ENCODE results near the gene ERC2.

ERC2 gene

GRCh38 chr3:55790596-55791350 lies 677.5 kb downstream of the ERC2 start:
- no peak overlapping the region for H3K4me3 ChIP-seq (ENCODE audit: low read depth, low read length)
- H3K9ac ChIP-seq (ENCODE audit: low read depth, low read length) = no peak overlapping the region
- H3K36me3 ChIP-seq (ENCODE audit: control insufficient read depth, insufficient read depth, low read length) = no peaks in the 10 kb centered on the region
- H3K9me3 ChIP-seq (ENCODE audit: control insufficient read depth, insufficient read depth, low read length) = no peaks in the 10 kb centered on the region
- no peak overlapping the region for H3K27ac ChIP-seq (ENCODE audit: low read depth, low read length)
- H3K27me3 ChIP-seq (ENCODE audit: control insufficient read depth, insufficient read depth, low read length) = no peaks in the 10 kb centered on the region
- no peaks in the 10 kb centered on the region for H3K4me1 ChIP-seq (ENCODE audit: control insufficient read depth, insufficient read depth, low read length)

- Histone ChIP-seq H3K9me3 (ENCODE audit: control insufficient read depth, insufficient read depth, low read length) (no peaks in the 10 kb centered on the region), H3K27ac (ENCODE audit: low read depth, low read length) (no peak overlapping the region), H3K4me1 (ENCODE audit: control insufficient read depth, insufficient read depth, low read length) (no peaks in the 10 kb centered on the region), H3K27me3 (ENCODE audit: control insufficient read depth, insufficient read depth, low read length) (no peaks in the 10 kb centered on the region), H3K4me3 (ENCODE audit: low read depth, low read length) (no peak overlapping the region), H3K36me3 (ENCODE audit: control insufficient read depth, insufficient read depth, low read length) (no peaks in the 10 kb centered on the region), H3K9ac (ENCODE audit: low read depth, low read length) (no peak overlapping the region)
Measured at GRCh38 chr3:55789516-55789915, 678.8 kb downstream of the ERC2 start.

GRCh38 chr3:55782807-55783206 lies 685.5 kb downstream of the ERC2 start:
- Histone ChIP-seq H3K36me3 (ENCODE audit: control insufficient read depth, insufficient read depth, low read length) (no peaks in the 10 kb centered on the region), H3K27me3 (ENCODE audit: control insufficient read depth, insufficient read depth, low read length) (no peaks in the 10 kb centered on the region), H3K4me1 (ENCODE audit: control insufficient read depth, insufficient read depth, low read length) (no peaks in the 10 kb centered on the region), H3K27ac (ENCODE audit: low read depth, low read length) (no peak overlapping the region), H3K9me3 (ENCODE audit: control insufficient read depth, insufficient read depth, low read length) (no peaks in the 10 kb centered on the region), H3K4me3 (ENCODE audit: low read depth, low read length) (no peak overlapping the region), H3K9ac (ENCODE audit: low read depth, low read length) (no peak overlapping the region)

- no peaks in the 10 kb centered on the region for H3K27me3 ChIP-seq (ENCODE audit: control insufficient read depth, insufficient read depth, low read length)
- H3K4me3 ChIP-seq (ENCODE audit: low read depth, low read length) = no peak overlapping the region
- no peak overlapping the region for H3K27ac ChIP-seq (ENCODE audit: low read depth, low read length)
- H3K4me1 ChIP-seq (ENCODE audit: control insufficient read depth, insufficient read depth, low read length) = no peaks in the 10 kb centered on the region
- no peaks in the 10 kb centered on the region for H3K36me3 ChIP-seq (ENCODE audit: control insufficient read depth, insufficient read depth, low read length)
- no peaks in the 10 kb centered on the region for H3K9me3 ChIP-seq (ENCODE audit: control insufficient read depth, insufficient read depth, low read length)
- H3K9ac ChIP-seq (ENCODE audit: low read depth, low read length) = no peak overlapping the region
Measured at GRCh38 chr3:55782351-55782750, 685.9 kb downstream of the ERC2 start.

GRCh38 chr3:55780913-55781312 lies 687.4 kb downstream of the ERC2 start:
- H3K27me3 ChIP-seq (ENCODE audit: control insufficient read depth, insufficient read depth, low read length) = no peaks in the 10 kb centered on the region

GRCh38 chr3:55779543-55779942 lies 688.7 kb downstream of the ERC2 start:
- Histone ChIP-seq H3K9ac (ENCODE audit: low read depth, low read length) (no peak overlapping the region), H3K9me3 (ENCODE audit: control insufficient read depth, insufficient read depth, low read length) (no peaks in the 10 kb centered on the region), H3K27ac (ENCODE audit: low read depth, low read length) (no peak overlapping the region), H3K36me3 (ENCODE audit: control insufficient read depth, insufficient read depth, low read length) (no peaks in the 10 kb centered on the region), H3K4me3 (ENCODE audit: low read depth, low read length) (no peak overlapping the region), H3K27me3 (ENCODE audit: control insufficient read depth, insufficient read depth, low read length) (no peaks in the 10 kb centered on the region), H3K4me1 (ENCODE audit: control insufficient read depth, insufficient read depth, low read length) (0 out of 2 replicates have a peak, but pooled peaks cover 5% of the 10 kb centered on the region)

More at GRCh38 chr3:55780913-55781312, 687.4 kb downstream of the ERC2 start:
- H3K4me1 ChIP-seq (ENCODE audit: control insufficient read depth, insufficient read depth, low read length) = 0 out of 2 replicates have a peak, but pooled peaks cover 2% of the 10 kb centered on the region
- no peak overlapping the region for H3K4me3 ChIP-seq (ENCODE audit: low read depth, low read length)
- H3K36me3 ChIP-seq (ENCODE audit: control insufficient read depth, insufficient read depth, low read length) = no peaks in the 10 kb centered on the region
- H3K27ac ChIP-seq (ENCODE audit: low read depth, low read length) = no peak overlapping the region
- no peak overlapping the region for H3K9ac ChIP-seq (ENCODE audit: low read depth, low read length)
- H3K9me3 ChIP-seq (ENCODE audit: control insufficient read depth, insufficient read depth, low read length) = no peaks in the 10 kb centered on the region

GRCh38 chr3:55775366-55776154 lies 692.7 kb downstream of the ERC2 start:
- Histone ChIP-seq H3K4me1 (ENCODE audit: control insufficient read depth, insufficient read depth, low read length) (0 out of 2 replicates have a peak, but pooled peaks cover 5% of the 10 kb centered on the region), H3K9ac (ENCODE audit: low read depth, low read length) (no peak overlapping the region), H3K4me3 (ENCODE audit: low read depth, low read length) (no peak overlapping the region), H3K36me3 (ENCODE audit: control insufficient read depth, insufficient read depth, low read length) (no peaks in the 10 kb centered on the region), H3K27me3 (ENCODE audit: control insufficient read depth, insufficient read depth, low read length) (no peaks in the 10 kb centered on the region), H3K27ac (ENCODE audit: low read depth, low read length) (no peak overlapping the region), H3K9me3 (ENCODE audit: control insufficient read depth, insufficient read depth, low read length) (no peaks in the 10 kb centered on the region)

- H3K9ac ChIP-seq (ENCODE audit: low read depth, low read length) = no peak overlapping the region
- H3K4me3 ChIP-seq (ENCODE audit: low read depth, low read length) = no peak overlapping the region
- no peaks in the 10 kb centered on the region for H3K9me3 ChIP-seq (ENCODE audit: control insufficient read depth, insufficient read depth, low read length)
- no peaks in the 10 kb centered on the region for H3K36me3 ChIP-seq (ENCODE audit: control insufficient read depth, insufficient read depth, low read length)
- 0 out of 2 replicates have a peak, but pooled peaks cover 5% of the 10 kb centered on the region for H3K4me1 ChIP-seq (ENCODE audit: control insufficient read depth, insufficient read depth, low read length)
- H3K27ac ChIP-seq (ENCODE audit: low read depth, low read length) = no peak overlapping the region
- no peaks in the 10 kb centered on the region for H3K27me3 ChIP-seq (ENCODE audit: control insufficient read depth, insufficient read depth, low read length)
Measured at GRCh38 chr3:55774856-55775255, 693.4 kb downstream of the ERC2 start.

GRCh38 chr3:55771503-55771902 lies 696.8 kb downstream of the ERC2 start:
- H3K27ac ChIP-seq (ENCODE audit: low read depth, low read length) = no peak overlapping the region

GRCh38 chr3:55770077-55770476 lies 698.2 kb downstream of the ERC2 start:
- H3K27me3 ChIP-seq (ENCODE audit: control insufficient read depth, insufficient read depth, low read length) = no peaks in the 10 kb centered on the region
- H3K27ac ChIP-seq (ENCODE audit: low read depth, low read length) = no peak overlapping the region
- no peaks in the 10 kb centered on the region for H3K9me3 ChIP-seq (ENCODE audit: control insufficient read depth, insufficient read depth, low read length)
- H3K36me3 ChIP-seq (ENCODE audit: control insufficient read depth, insufficient read depth, low read length) = no peaks in the 10 kb centered on the region
- no peak overlapping the region for H3K4me3 ChIP-seq (ENCODE audit: low read depth, low read length)
- H3K4me1 ChIP-seq (ENCODE audit: control insufficient read depth, insufficient read depth, low read length) = no peaks in the 10 kb centered on the region
- H3K9ac ChIP-seq (ENCODE audit: low read depth, low read length) = no peak overlapping the region

More at GRCh38 chr3:55771503-55771902, 696.8 kb downstream of the ERC2 start:
- Histone ChIP-seq H3K27me3 (ENCODE audit: control insufficient read depth, insufficient read depth, low read length) (no peaks in the 10 kb centered on the region), H3K36me3 (ENCODE audit: control insufficient read depth, insufficient read depth, low read length) (no peaks in the 10 kb centered on the region), H3K4me3 (ENCODE audit: low read depth, low read length) (no peak overlapping the region), H3K9me3 (ENCODE audit: control insufficient read depth, insufficient read depth, low read length) (no peaks in the 10 kb centered on the region), H3K9ac (ENCODE audit: low read depth, low read length) (no peak overlapping the region), H3K4me1 (ENCODE audit: control insufficient read depth, insufficient read depth, low read length) (0 out of 2 replicates have a peak, but pooled peaks cover 5% of the 10 kb centered on the region)

- no peaks in the 10 kb centered on the region for H3K4me1 ChIP-seq (ENCODE audit: control insufficient read depth, insufficient read depth, low read length)
- no peak overlapping the region for H3K4me3 ChIP-seq (ENCODE audit: low read depth, low read length)
- H3K27me3 ChIP-seq (ENCODE audit: control insufficient read depth, insufficient read depth, low read length) = no peaks in the 10 kb centered on the region
- H3K27ac ChIP-seq (ENCODE audit: low read depth, low read length) = no peak overlapping the region
- H3K36me3 ChIP-seq (ENCODE audit: control insufficient read depth, insufficient read depth, low read length) = no peaks in the 10 kb centered on the region
- no peaks in the 10 kb centered on the region for H3K9me3 ChIP-seq (ENCODE audit: control insufficient read depth, insufficient read depth, low read length)
- H3K9ac ChIP-seq (ENCODE audit: low read depth, low read length) = no peak overlapping the region
Measured at GRCh38 chr3:55766753-55767152, 701.5 kb downstream of the ERC2 start.

Measured in HUES48 (cell line).